ENCODE measurements around the gene CHID1.

CHID1 gene

DNA sequence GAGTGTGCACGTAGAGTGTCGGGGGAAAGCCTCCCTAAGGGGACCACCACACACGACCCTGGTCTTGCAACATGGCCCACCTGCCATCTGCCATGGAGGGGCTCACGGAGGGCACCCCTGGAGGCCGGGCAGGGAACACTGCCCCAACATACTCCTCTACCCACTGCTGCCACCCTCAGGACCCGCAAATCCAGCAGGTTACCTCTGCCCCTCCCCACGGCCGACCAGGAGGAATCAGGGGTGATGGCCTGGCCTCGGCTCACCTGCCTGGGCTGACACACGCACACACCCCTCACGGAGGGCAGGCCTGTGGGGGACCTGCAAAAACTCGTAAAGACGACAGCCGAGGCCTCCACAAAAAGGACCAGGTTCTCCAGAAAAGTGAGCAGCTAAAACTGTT lies 30.2 kb downstream of the CHID1 start:
- no peak overlapping the region for H2AFZ ChIP-seq (ENCODE audit: low read depth, low read length)
- H2BK12ac ChIP-seq (ENCODE audit: low read length in 2 of 2): no peak overlapping the region
- 90% methylated on average over 14 of the region's 14 CpGs for WGBS
- H2BK5ac ChIP-seq (ENCODE audit: low read depth, low read length, poor library complexity, severe bottlenecking): no peak overlapping the region
- no peak overlapping the region for H4K8ac ChIP-seq (ENCODE audit: low read length)
- H3K4me1 ChIP-seq (ENCODE audit: control insufficient read depth, insufficient read depth, low read depth, low read length): peaks cover 33% of the 10 kb centered on the region
- no peak overlapping the region for H3K18ac ChIP-seq (ENCODE audit: low read depth in 1 of 2, low read length in 2 of 2)
- peaks cover 1% of the 10 kb centered on the region for H3K79me1 ChIP-seq (replicated peaks; ENCODE audit: low read length, poor library complexity, severe bottlenecking)
- H3K23ac ChIP-seq (ENCODE audit: low read length in 2 of 2): no peak overlapping the region
- H3K4me2 ChIP-seq (ENCODE audit: low read length, poor library complexity, severe bottlenecking): no peak overlapping the region
- H2BK120ac ChIP-seq (ENCODE audit: low read depth, low read length): no peak overlapping the region
- no peak for DNase-seq
- peaks cover 27 to 61% of the 10 kb centered on the region in 2 experiments for H3K36me3 ChIP-seq (ENCODE audit: control insufficient read depth in 1 of 2, insufficient read depth in 2 of 2, low read depth in 1 of 2, low read length in 2 of 2)
- no peaks in the 10 kb centered on the region for H3K27me3 ChIP-seq (ENCODE audit: control insufficient read depth in 1 of 2, insufficient read depth in 1 of 2, low read length in 2 of 2)
- no peak overlapping the region for H3K4me3 ChIP-seq (ENCODE audit: insufficient read depth in 1 of 2, low read depth in 1 of 2, low read length in 2 of 2)
- H3K27ac ChIP-seq (ENCODE audit: low read length, poor library complexity, severe bottlenecking): no peak overlapping the region
- no peaks in the 10 kb centered on the region for H3K9me3 ChIP-seq (ENCODE audit: control insufficient read depth, low read length)
- H3K4ac ChIP-seq (ENCODE audit: low read depth in 1 of 2, low read length in 2 of 2): no peak overlapping the region
- H2AK5ac ChIP-seq (ENCODE audit: low read length, severe bottlenecking): no peak overlapping the region
- no peak overlapping the region for H2BK15ac ChIP-seq (ENCODE audit: low read depth, poor library complexity, severe bottlenecking)
- no peak overlapping the region for H3K14ac ChIP-seq (ENCODE audit: low read length in 2 of 2)
- H4K91ac ChIP-seq (ENCODE audit: low read length): no peak overlapping the region
- no peak overlapping the region for H3K9ac ChIP-seq (ENCODE audit: low read length)

- DNase-seq: no peak
- Histone ChIP-seq H3K4me1 (ENCODE audit: control insufficient read depth, insufficient read depth, low read depth, low read length) (peaks cover 27% of the 10 kb centered on the region), H3K4ac (ENCODE audit: low read depth in 1 of 2, low read length in 2 of 2) (no peak overlapping the region), H3K9ac (ENCODE audit: low read length) (no peak overlapping the region), H2BK120ac (ENCODE audit: low read depth, low read length) (no peak overlapping the region), H2BK12ac (ENCODE audit: low read length in 2 of 2) (no peak overlapping the region), H3K36me3 (ENCODE audit: control insufficient read depth in 1 of 2, insufficient read depth in 2 of 2, low read depth in 1 of 2, low read length in 2 of 2) (peaks cover 13 to 51% of the 10 kb centered on the region in 2 experiments), H3K4me2 (ENCODE audit: low read length, poor library complexity, severe bottlenecking) (no peak overlapping the region), H3K79me1 (replicated peaks; ENCODE audit: low read length, poor library complexity, severe bottlenecking) (no peaks in the 10 kb centered on the region), H2AK5ac (ENCODE audit: low read length, severe bottlenecking) (no peak overlapping the region), H2BK5ac (ENCODE audit: low read depth, low read length, poor library complexity, severe bottlenecking) (no peak overlapping the region), H3K23ac (ENCODE audit: low read length in 2 of 2) (no peak overlapping the region), H3K18ac (ENCODE audit: low read depth in 1 of 2, low read length in 2 of 2) (no peak overlapping the region), H3K14ac (ENCODE audit: low read length in 2 of 2) (no peak overlapping the region), H3K27ac (ENCODE audit: low read length, poor library complexity, severe bottlenecking) (no peak overlapping the region), H4K8ac (ENCODE audit: low read length) (no peak overlapping the region), H3K9me3 (ENCODE audit: control insufficient read depth, low read length) (no peaks in the 10 kb centered on the region), H3K27me3 (ENCODE audit: control insufficient read depth in 1 of 2, insufficient read depth in 1 of 2, low read length in 2 of 2) (no peaks in the 10 kb centered on the region), H2BK15ac (ENCODE audit: low read depth, poor library complexity, severe bottlenecking) (no peak overlapping the region), H4K91ac (ENCODE audit: low read length) (no peak overlapping the region), H2AFZ (ENCODE audit: low read depth, low read length) (no peak overlapping the region), H3K4me3 (ENCODE audit: insufficient read depth in 1 of 2, low read depth in 1 of 2, low read length in 2 of 2) (no peak overlapping the region)
- 85% methylated on average over 11 of the region's 11 CpGs for WGBS
Measured at GRCh38 chr11:877565-877964, 33.0 kb downstream of the CHID1 start.

DNA sequence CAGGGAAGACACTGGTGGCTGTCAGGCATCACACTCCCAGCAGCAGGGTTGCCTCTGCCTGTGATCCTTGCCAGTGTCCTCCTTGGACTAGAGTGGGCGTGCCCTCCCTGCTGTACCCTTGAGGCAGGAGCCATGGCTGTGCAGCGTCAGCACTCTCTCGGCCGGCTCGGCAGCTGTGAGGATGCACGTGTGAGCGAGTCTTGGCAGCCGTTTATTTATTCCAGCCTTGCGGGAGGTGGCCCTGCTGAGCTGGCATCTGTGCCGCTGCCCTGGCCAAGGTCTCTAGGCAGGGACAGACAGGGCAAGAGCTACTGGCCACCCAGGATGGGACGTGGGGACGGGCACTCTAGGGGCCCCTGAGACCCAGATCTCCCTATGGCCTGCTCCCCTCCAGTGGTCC lies 34.1 kb downstream of the CHID1 start:
- H4K8ac ChIP-seq (ENCODE audit: low read length): no peak overlapping the region
- no peak overlapping the region for H3K18ac ChIP-seq (ENCODE audit: low read depth in 1 of 2, low read length in 2 of 2)
- no peaks in the 10 kb centered on the region for H3K79me1 ChIP-seq (replicated peaks; ENCODE audit: low read length, poor library complexity, severe bottlenecking)
- no peak overlapping the region for H2AK5ac ChIP-seq (ENCODE audit: low read length, severe bottlenecking)
- no peak overlapping the region for H3K23ac ChIP-seq (ENCODE audit: low read length in 2 of 2)
- no peak overlapping the region for H2AFZ ChIP-seq (ENCODE audit: low read depth, low read length)
- no peak overlapping the region for H2BK5ac ChIP-seq (ENCODE audit: low read depth, low read length, poor library complexity, severe bottlenecking)
- H3K9ac ChIP-seq (ENCODE audit: low read length): no peak overlapping the region
- 89% methylated on average over 12 of the region's 12 CpGs for WGBS
- peaks cover 8 to 50% of the 10 kb centered on the region in 2 experiments for H3K36me3 ChIP-seq (ENCODE audit: control insufficient read depth in 1 of 2, insufficient read depth in 2 of 2, low read depth in 1 of 2, low read length in 2 of 2)
- H2BK120ac ChIP-seq (ENCODE audit: low read depth, low read length): no peak overlapping the region
- H3K14ac ChIP-seq (ENCODE audit: low read length in 2 of 2): no peak overlapping the region
- H3K4me3 ChIP-seq (ENCODE audit: insufficient read depth in 1 of 2, low read depth in 1 of 2, low read length in 2 of 2): no peak overlapping the region
- H3K9me3 ChIP-seq (ENCODE audit: control insufficient read depth, low read length): no peaks in the 10 kb centered on the region
- H2BK15ac ChIP-seq (ENCODE audit: low read depth, poor library complexity, severe bottlenecking): no peak overlapping the region
- no peaks in the 10 kb centered on the region for H3K27me3 ChIP-seq (ENCODE audit: control insufficient read depth in 1 of 2, insufficient read depth in 1 of 2, low read length in 2 of 2)
- DNase-seq: no peak
- H3K27ac ChIP-seq (ENCODE audit: low read length, poor library complexity, severe bottlenecking): no peak overlapping the region
- no peak overlapping the region for H3K4ac ChIP-seq (ENCODE audit: low read depth in 1 of 2, low read length in 2 of 2)
- H4K91ac ChIP-seq (ENCODE audit: low read length): no peak overlapping the region
- H3K4me2 ChIP-seq (ENCODE audit: low read length, poor library complexity, severe bottlenecking): no peak overlapping the region
- no peak overlapping the region for H2BK12ac ChIP-seq (ENCODE audit: low read length in 2 of 2)
- H3K4me1 ChIP-seq (ENCODE audit: control insufficient read depth, insufficient read depth, low read depth, low read length): peaks cover 27% of the 10 kb centered on the region

DNA sequence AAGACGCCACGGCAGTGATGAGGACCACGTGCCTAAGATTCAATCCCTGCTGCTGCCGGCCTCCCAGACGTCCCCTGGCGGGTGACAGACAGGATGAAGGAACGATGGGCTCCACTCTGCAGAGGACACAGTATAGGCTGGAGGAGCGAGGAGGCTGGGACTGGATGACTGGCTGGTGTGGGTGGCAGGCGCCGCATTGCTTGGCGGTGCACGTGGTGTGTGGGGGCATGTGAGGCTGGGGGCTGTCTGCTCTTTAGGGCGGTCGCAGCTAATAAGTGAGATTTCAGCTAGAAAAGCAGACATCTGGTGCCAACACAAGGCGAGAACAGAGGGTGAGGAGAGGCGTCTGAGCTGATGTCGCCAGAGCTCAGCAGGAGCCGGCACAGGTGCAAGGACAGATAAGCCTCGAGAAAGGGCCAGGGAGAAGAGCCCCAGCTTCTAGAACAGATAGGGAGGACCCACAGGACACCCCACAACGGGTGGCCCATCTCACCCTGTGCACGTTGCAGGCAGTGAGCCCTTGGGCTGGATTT lies 34.8 kb downstream of the CHID1 start:
- H3K9ac ChIP-seq (ENCODE audit: low read length): no peak overlapping the region
- H3K23ac ChIP-seq (ENCODE audit: low read length in 2 of 2): no peak overlapping the region
- H3K27me3 ChIP-seq (ENCODE audit: control insufficient read depth in 1 of 2, insufficient read depth in 1 of 2, low read length in 2 of 2): no peaks in the 10 kb centered on the region
- H3K9me3 ChIP-seq (ENCODE audit: control insufficient read depth, low read length): no peaks in the 10 kb centered on the region
- no peaks in the 10 kb centered on the region for H3K79me1 ChIP-seq (replicated peaks; ENCODE audit: low read length, poor library complexity, severe bottlenecking)
- peaks cover 27% of the 10 kb centered on the region for H3K4me1 ChIP-seq (ENCODE audit: control insufficient read depth, insufficient read depth, low read depth, low read length)
- H4K91ac ChIP-seq (ENCODE audit: low read length): no peak overlapping the region
- H2AK5ac ChIP-seq (ENCODE audit: low read length, severe bottlenecking): no peak overlapping the region
- no peak overlapping the region for H2BK120ac ChIP-seq (ENCODE audit: low read depth, low read length)
- H3K36me3 ChIP-seq (ENCODE audit: control insufficient read depth in 1 of 2, insufficient read depth in 2 of 2, low read depth in 1 of 2, low read length in 2 of 2): peaks cover 5 to 54% of the 10 kb centered on the region in 2 experiments
- H2AFZ ChIP-seq (ENCODE audit: low read depth, low read length): no peak overlapping the region
- no peak overlapping the region for H3K4me2 ChIP-seq (ENCODE audit: low read length, poor library complexity, severe bottlenecking)
- no peak overlapping the region for H2BK12ac ChIP-seq (ENCODE audit: low read length in 2 of 2)
- no peak overlapping the region for H3K18ac ChIP-seq (ENCODE audit: low read depth in 1 of 2, low read length in 2 of 2)
- H2BK5ac ChIP-seq (ENCODE audit: low read depth, low read length, poor library complexity, severe bottlenecking): no peak overlapping the region
- no peak for DNase-seq
- H4K8ac ChIP-seq (ENCODE audit: low read length): no peak overlapping the region
- H3K27ac ChIP-seq (ENCODE audit: low read length, poor library complexity, severe bottlenecking): no peak overlapping the region
- no peak overlapping the region for H2BK15ac ChIP-seq (ENCODE audit: low read depth, poor library complexity, severe bottlenecking)
- H3K4me3 ChIP-seq (ENCODE audit: insufficient read depth in 1 of 2, low read depth in 1 of 2, low read length in 2 of 2): no peak overlapping the region
- H3K4ac ChIP-seq (ENCODE audit: low read depth in 1 of 2, low read length in 2 of 2): no peak overlapping the region
- H3K14ac ChIP-seq (ENCODE audit: low read length in 2 of 2): no peak overlapping the region
- 92% methylated on average over 21 of the region's 21 CpGs for WGBS

All from mesenchymal stem cell (in vitro differentiated cells and primary cell).